ENCODE measurements around the gene SRPK2.

- TF ChIP-seq ZBTB17 (tag by site-specific recombination; IDR thresholded peaks at IDR 0.05), result no peak
- no peak for TF ChIP-seq ZNF645 (tag by site-specific recombination; IDR thresholded peaks at IDR 0.05)
- no peak for TF ChIP-seq ZNF416 (tag by site-specific recombination; IDR thresholded peaks at IDR 0.05)
- TF ChIP-seq ZNF155 (tag by site-specific recombination; IDR thresholded peaks at IDR 0.05), result no peak
- no peak for TF ChIP-seq REST (tag by site-specific recombination; IDR thresholded peaks at IDR 0.05)
- TF ChIP-seq ZNF837 (tag by site-specific recombination; IDR thresholded peaks at IDR 0.05), result no peak
- TF ChIP-seq ZNF449 (tag by site-specific recombination; IDR thresholded peaks at IDR 0.05), result no peak
- TF ChIP-seq ZNF10 (tag by site-specific recombination; IDR thresholded peaks at IDR 0.05), result no peak
- no peak for TF ChIP-seq CTCF (tag by site-specific recombination; IDR thresholded peaks at IDR 0.05)
- no peak for TF ChIP-seq ELK4 (IDR thresholded peaks at IDR 0.05; ENCODE audit: borderline replicate concordance, low read depth, low read length)
- TF ChIP-seq HIC1 (tag by site-specific recombination; IDR thresholded peaks at IDR 0.05), result no peak
- no peak for TF ChIP-seq ZNF121 (tag by site-specific recombination; IDR thresholded peaks at IDR 0.05)
- no peak for TF ChIP-seq TCF7L2 (IDR thresholded peaks at IDR 0.05; ENCODE audit: borderline replicate concordance, low read depth, low read length)
- no peak for TF ChIP-seq ZNF274 (IDR thresholded peaks at IDR 0.05; ENCODE audit: low read length)
- TF ChIP-seq ZNF274 (tag by site-specific recombination; IDR thresholded peaks at IDR 0.05; ENCODE audit: borderline replicate concordance), result no peak
These were observed 183.8 kb downstream of the SRPK2 start for GRCh38 chr7:105204953-105205352.

Data from HEK293 (cell line).